GM12878 (cell line): ENCODE measurements around the gene GPR62. TPM values are rescaled to one million over a fixed set of nuclear protein-coding genes. Genes with fewer than 3 reads are reported as not detected.
"Not testable (repeated sequence)": the region's sequence is repeated elsewhere in the genome, so short reads cannot be mapped to it uniquely, and the experiment has no call there.

Experiments
- ATAC-seq: fragments of 200-7000 bp; cut with Tn5 transposase; 3 replicates; pipeline ENCODE4 v1.9.1; 2020; ENCODE audit warnings: mild to moderate bottlenecking, moderate library complexity
- BruUV-seq: library from RNA; stranded (reverse); fragments of 400-500 nt; replicated peaks from 2 replicates; lab custom pipeline; 2021; lab: Mats Ljungman, UMichigan
- CTCF ChIA-PET: fragments of 300-600 bp; sonication (Branson Sonifier 250); formaldehyde crosslinking; extraction: SDS; loops from one replicate; lab custom pipeline; 2021; ENCODE audit warnings: inconsistent platforms; lab: Yijun Ruan, JAX
- POLR2A ChIA-PET: fragments of 350-600 bp; formaldehyde crosslinking; extraction: SDS; loops from one replicate; lab custom pipeline; 2021; ENCODE audit warnings: inconsistent platforms; lab: Charles Lee
- RAD21 ChIA-PET: fragments of 300-600 bp; sonication (Branson Sonifier 250); formaldehyde crosslinking; loops from one replicate; lab custom pipeline; 2023; ENCODE audit warnings: antibody characterized with exemption; ENCODE audit not compliant: unreplicated experiment; lab: Charles Lee
- SMC1A ChIA-PET: fragments of 300-600 bp; sonication (Branson Sonifier 250); formaldehyde crosslinking; loops from one replicate; lab custom pipeline; 2023; ENCODE audit not compliant: unreplicated experiment, uncharacterized antibody; lab: Charles Lee
- DNase-seq: peaks from one replicate; pipeline ENCODE4 v3.0.0-alpha.2; 2011; ENCODE audit warnings: low read depth, low spot score
- FAIRE-seq: peaks from 3 replicates; lab custom pipeline; 2011; peaks lifted over from hg19 to GRCh38; lab: Jason Lieb, UNC
- H2AFZ ChIP-seq: 2 replicates; pipeline ENCODE4 v1.6.0; 2011; ENCODE audit warnings: low read depth, low read length, control low read depth; ENCODE audit not compliant: control insufficient read depth
- H3K27ac ChIP-seq: 2 replicates; pipeline ENCODE4 v1.5.1; 2011; ENCODE audit warnings: control low read depth; ENCODE audit not compliant: control insufficient read depth, insufficient read depth
- H3K27me3 ChIP-seq, 2 experiments: replicated peaks in 1 of 2; 2 replicates each; pipeline versions ENCODE4 v1.6.0 to v1.6.1; 2011; ENCODE audit warnings: low read length in 1 of 2; ENCODE audit not compliant: control insufficient read depth in 2 of 2, insufficient read depth in 2 of 2
- H3K36me3 ChIP-seq, 2 experiments: 2 replicates each; pipeline ENCODE4 v1.5.1; 2011; ENCODE audit warnings: low read length in 1 of 2; ENCODE audit not compliant: control insufficient read depth in 2 of 2, insufficient read depth in 2 of 2
- H3K4me1 ChIP-seq: 2 replicates; pipeline ENCODE4 v1.6.1; 2011; ENCODE audit warnings: mild to moderate bottlenecking, low read length, moderate library complexity, mixed read lengths; ENCODE audit not compliant: control insufficient read depth, insufficient read depth
- H3K4me2 ChIP-seq: 2 replicates; pipeline ENCODE4 v1.6.0; 2011; ENCODE audit warnings: control low read depth; ENCODE audit not compliant: control insufficient read depth, insufficient read depth
- H3K4me3 ChIP-seq: fragments of 200-600 bp; sonication (generic); 2 replicates; pipeline ENCODE4 v1.5.1; 2016
- H3K79me2 ChIP-seq: 2 replicates; pipeline ENCODE4 v1.6.0; 2011; ENCODE audit warnings: low read length; ENCODE audit not compliant: control insufficient read depth, insufficient read depth
- H3K9ac ChIP-seq: 2 replicates; pipeline ENCODE4 v1.8.0; 2011; ENCODE audit warnings: low read length, control low read depth, mixed read lengths; ENCODE audit not compliant: control insufficient read depth, insufficient read depth
- H3K9me3 ChIP-seq: replicated peaks from 3 replicates; pipeline ENCODE4 v1.5.1; 2011; ENCODE audit warnings: mild to moderate bottlenecking, low read length; ENCODE audit not compliant: control insufficient read depth, insufficient read depth
- H4K20me1 ChIP-seq: 2 replicates; pipeline ENCODE4 v1.6.0; 2011; ENCODE audit not compliant: control insufficient read depth, insufficient read depth
- ASH2L ChIP-seq: fragments of 300-600, 200-600 bp; sonication (generic); IDR thresholded peaks from 2 replicates; pipeline ENCODE4 v1.6.1; 2017; ENCODE audit warnings: low read depth, mild to moderate bottlenecking, borderline replicate concordance
- ATF2 ChIP-seq: IDR thresholded peaks from 2 replicates; pipeline ENCODE4 v1.6.1; 2012; ENCODE audit warnings: low read length, inconsistent platforms
- BCLAF1 ChIP-seq: fragments of 450-650 bp; IDR thresholded peaks from 2 replicates; pipeline ENCODE4 v1.6.1; 2017; ENCODE audit warnings: antibody characterized with exemption, mild to moderate bottlenecking, moderate library complexity
- MYB ChIP-seq: fragments of 150-350 bp; IDR thresholded peaks from 2 replicates; pipeline ENCODE4 v1.6.1; 2014; ENCODE audit warnings: mild to moderate bottlenecking, low read depth, low read length, borderline replicate concordance
- PML ChIP-seq: IDR thresholded peaks from 2 replicates; pipeline ENCODE4 v1.6.1; 2012; ENCODE audit warnings: low read length, inconsistent platforms
- POLR2A ChIP-seq: IDR thresholded peaks from 2 replicates; pipeline ENCODE4 v1.6.1; 2011; ENCODE audit warnings: low read depth, mild to moderate bottlenecking, low read length
- RELA ChIP-seq: fragments of 450-650 bp; IDR thresholded peaks from 2 replicates; pipeline ENCODE4 v1.8.0; 2014; ENCODE audit warnings: borderline replicate concordance; ENCODE audit not compliant: partially characterized antibody
- SUPT20H ChIP-seq: IDR thresholded peaks from 2 replicates; pipeline ENCODE4 v1.6.1; 2011; ENCODE audit warnings: low read depth, mild to moderate bottlenecking, low read length, moderate library complexity, borderline replicate concordance; ENCODE audit not compliant: control insufficient read depth
- YY1 ChIP-seq: IDR thresholded peaks from 2 replicates; pipeline ENCODE4 v1.6.1; 2011; ENCODE audit warnings: low read depth, mild to moderate bottlenecking, low read length
- WGBS: methylation state at CpG from one replicate; pipeline ENCODE4 v1.1.6; 2016; ENCODE audit warnings: low lambda C conversion rate; ENCODE audit not compliant: insufficient replicate concordance, insufficient coverage; ENCODE audit errors: missing lambda C conversion rate; 5-methylcytosine and 5-hydroxymethylcytosine counted together
- in situ Hi-C: fragments of 300-500 bp; cut with MboI; formaldehyde crosslinking; loops from 9 replicates; pipeline ENCODE4 v1.14.3; 2018; ENCODE audit warnings: mixed read lengths
- intact Hi-C: fragments of 100-400 bp; cut with micrococcal nuclease; formaldehyde crosslinking; loops from one replicate; pipeline ENCODE4 v1.14.2; 2022; ENCODE audit not compliant: unreplicated experiment
- polyA plus RNA-seq, 11 experiments: library from polyadenylated mRNA; depleted of rRNA in 4 of 11; unstranded in 6 of 11; stranded (reverse) in 5 of 11; fragments of >200 nt; fragmentation: Nextera tagmentation in 4 of 11; fragmentation: Illumina TruSeq in 1 of 11; extraction: Ambion mirVana in 4 of 11; extraction: Trizol in 1 of 11; gene quantifications; 1 replicate in 1 of 11; 2 replicates in 10 of 11; pipeline versions ENCODE4 v1.2.1 to v1.2.3, GENCODE V29; 2011 to 2016; ENCODE audit warnings: inconsistent platforms in 2 of 11, missing spikeins in 2 of 11, low read depth in 1 of 11
- total RNA-seq, 4 experiments: library from RNA; depleted of rRNA in 3 of 4; stranded (reverse); fragments of >200 nt in 3 of 4; fragmentation: Illumina TruSeq in 1 of 4; extraction: Trizol in 1 of 4; gene quantifications; 2 replicates each; pipeline versions ENCODE4 v1.2.1 to v1.2.3, GENCODE V29; 2013 to 2021

Gene GPR62
- total and polyA plus RNA-seq, 10 of the 15 experiments (the other 5 are each of a cell fraction or from before 2014, with no cell fraction given), result not detected

DNA sequence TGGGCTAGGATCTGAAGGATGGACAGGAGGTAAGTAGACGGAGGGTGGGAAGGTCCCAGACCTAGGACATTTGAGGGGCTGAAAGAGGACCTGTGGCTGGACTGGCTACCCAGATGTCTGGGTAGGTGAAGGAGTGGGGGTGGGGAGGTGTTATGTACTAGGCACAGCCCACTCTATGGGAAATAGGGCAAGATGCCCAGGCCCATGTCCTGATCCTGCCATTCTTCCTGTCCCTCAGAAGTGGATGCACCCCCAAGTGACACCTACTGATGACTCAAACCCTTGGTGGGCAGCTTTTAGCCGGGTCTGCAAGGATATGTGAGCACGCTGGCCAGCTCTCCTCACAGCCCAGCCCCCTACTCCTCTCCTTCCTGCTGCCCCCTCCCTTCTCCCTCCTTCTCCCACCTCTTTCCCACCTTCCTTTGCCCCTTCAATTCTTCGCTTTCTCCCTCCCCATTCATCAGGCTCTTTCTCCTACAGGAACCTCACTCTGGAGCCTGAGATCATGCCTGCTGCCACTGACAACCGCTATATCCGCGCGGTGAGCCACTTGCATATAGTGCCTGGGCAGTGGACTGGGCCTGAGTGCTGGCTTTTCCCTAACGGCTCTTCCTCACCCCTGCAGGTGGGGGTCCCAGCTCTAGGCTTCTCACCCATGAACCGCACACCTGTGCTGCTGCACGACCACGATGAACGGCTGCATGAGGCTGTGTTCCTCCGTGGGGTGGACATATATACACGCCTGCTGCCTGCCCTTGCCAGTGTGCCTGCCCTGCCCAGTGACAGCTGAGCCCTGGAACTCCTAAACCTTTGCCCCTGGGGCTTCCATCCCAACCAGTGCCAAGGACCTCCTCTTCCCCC, 33.3 kb downstream of the GPR62 start:
- Histone ChIP-seq H3K4me3 (no peak overlapping the region), H3K36me3 (peaks cover 5 to 7% of the 10 kb centered on the region in 2 experiments; a peak in 3 of 4 replicates), H3K27ac (no peak overlapping the region), H3K4me2 (no peak overlapping the region), H3K27me3 (no peaks in the 10 kb centered on the region), H3K4me1 (peaks cover 3% of the 10 kb centered on the region), H3K79me2 (peaks cover 12% of the 10 kb centered on the region), H3K9ac (no peak overlapping the region), H2AFZ (no peak overlapping the region), H4K20me1 (0 out of 2 replicates have a peak, but pooled peaks cover 6% of the 10 kb centered on the region), H3K9me3 (no peaks in the 10 kb centered on the region)
- intact Hi-C loops, result no loop called here
- no TSS peak for BruUV-seq
- WGBS, result 63% methylated on average over 15 of the region's 15 CpGs
- ATAC-seq, result no peak
- ChIA-PET SMC1A (no interaction called here), POLR2A (no interaction called here), CTCF (no interaction called here), RAD21 (no interaction called here)
- no peak for FAIRE-seq
- in situ Hi-C loops, result no loop called here
- DNase-seq, result no peak
- TF ChIP-seq BCLAF1 (no peak), YY1 (no peak), MYB (no peak), SUPT20H (no peak), PML (no peak), ASH2L (no peak), RELA (no peak), ATF2 (no peak), POLR2A (0 out of 2 replicates have a peak, but pooled peaks have one; percentile 27)

DNA sequence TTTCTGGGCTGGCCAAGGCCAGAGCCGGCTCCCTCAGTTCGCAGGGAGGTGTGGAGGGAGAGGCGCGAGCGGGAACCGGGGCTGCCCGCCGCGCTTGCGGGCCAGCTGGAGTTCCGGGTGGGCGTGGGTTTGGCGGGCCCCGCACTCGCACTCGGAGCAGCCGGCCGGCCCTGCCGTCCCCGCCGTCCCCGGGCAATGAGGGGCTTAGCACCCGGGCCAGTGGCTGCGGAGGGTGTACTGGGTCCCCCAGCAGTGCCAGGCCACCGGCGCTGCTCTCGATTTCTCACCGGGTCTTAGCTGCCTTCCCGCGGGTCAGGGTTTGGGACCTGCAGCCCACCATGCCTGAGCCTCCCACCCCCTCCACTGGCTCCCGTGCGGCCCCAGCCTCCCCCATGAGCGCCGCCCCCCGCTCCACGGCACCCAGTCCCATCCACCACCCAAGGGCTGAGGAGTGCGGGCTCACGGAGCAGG, 35.4 kb downstream of the GPR62 start:
- H3K27ac ChIP-seq, H3K9me3 ChIP-seq, BruUV-seq, H3K4me1 ChIP-seq, in situ Hi-C loops, H3K4me2 ChIP-seq, SMC1A ChIA-PET, FAIRE-seq, H3K27me3 ChIP-seq, H3K4me3 ChIP-seq, ATAC-seq, DNase-seq, H3K9ac ChIP-seq, intact Hi-C loops, H4K20me1 ChIP-seq, H2AFZ ChIP-seq: not testable (repeated sequence)
- CTCF ChIA-PET, result interaction anchor here (1.4 kb wide), 2 partner anchors 11 to 48 kb away, joined by 5 to 6 read pairs; partner anchors contain the start of gene PARP3
- peaks cover 30% of the 10 kb centered on the region for H3K79me2 ChIP-seq
- WGBS, result 94% methylated on average over 34 of the region's 38 CpGs
- RAD21 ChIA-PET, result interaction anchor here (0.6 kb wide), 1 partner anchor 17 kb away, joined by 3 read pairs; the partner anchor contains the start of gene ABHD14B
- H3K36me3 ChIP-seq, result peaks cover 14 to 16% of the 10 kb centered on the region in 2 experiments
- POLR2A ChIA-PET, result interaction anchor here (1.0 kb wide), 1 partner anchor 8 kb away, joined by 3 read pairs; no protein-coding TSS in a partner anchor
